Measurements from ENCODE around the gene PHIP. TPM values are rescaled to one million over a fixed set of nuclear protein-coding genes. Genes with fewer than 3 reads are reported as not detected.

Gene PHIP
- total RNA-seq, 5 donors from 2014 or later (not counting 1 experiment from before 2014, with no cell fraction given), result 32.1 to 44.6 (median 33.5) TPM

- Histone ChIP-seq H3K4me1 (ENCODE audit: control insufficient read depth in 1 of 2, extremely low read depth in 1 of 2, insufficient read depth in 2 of 2, low read length in 2 of 2) (no peaks in the 10 kb centered on the region), H3K27me3 (replicated peaks in 1 of 2; ENCODE audit: control insufficient read depth in 2 of 2, extremely low read depth in 1 of 2, insufficient read depth in 2 of 2, low read length in 1 of 2) (no peaks in the 10 kb centered on the region), H3K36me3 (ENCODE audit: control insufficient read depth in 2 of 2, extremely low read depth in 1 of 2, insufficient read depth in 1 of 2, low read length in 1 of 2) (peaks cover 0 to 11% of the 10 kb centered on the region in 2 donors), H3K27ac (ENCODE audit: low read length) (no peak overlapping the region), H3K9me3 (no peaks in the 10 kb centered on the region), H3K4me3 (ENCODE audit: control insufficient read depth in 1 of 2, extremely low read depth in 1 of 2, low read length in 1 of 2) (no peak overlapping the region)
- H3K36me3 Mint-ChIP-seq, result peaks cover 10% of the 10 kb centered on the region
- ATAC-seq (replicated peaks in 1 of 4) (no peak), DNase-seq (no peak)
- no peaks in the 10 kb centered on the region for H3K27me3 Mint-ChIP-seq
- ChIA-PET CTCF (interaction anchor here in 1 of 2 donors (0.9 kb wide), 1 partner anchor 53 kb away, joined by 3 read pairs; no protein-coding TSS in a partner anchor), POLR2A (interaction anchor here in 1 of 2 donors (0.5 to 1.6 kb wide), 2 partner anchors 11 to 13 kb away, joined by 5 read pairs; partner anchors contain the start of gene PHIP)
- H3K27ac Mint-ChIP-seq, result no peak overlapping the region
- H3K9me3 Mint-ChIP-seq, result no peaks in the 10 kb centered on the region
- H3K4me3 Mint-ChIP-seq, result no peak overlapping the region
- H3K4me1 Mint-ChIP-seq, result peaks cover 22 to 28% (median 23%) of the 10 kb centered on the region in 3 donors
- WGBS (ENCODE audit: insufficient coverage), result 97% methylated on average over 2 of the region's 2 CpGs
These were observed 12.8 kb downstream of the PHIP start for GRCh38 chr6:79065232-79065631.

- Mint-ChIP-seq H3K27me3 (no peaks in the 10 kb centered on the region), H3K9me3 (no peaks in the 10 kb centered on the region), H3K36me3 (peaks cover 15% of the 10 kb centered on the region), H3K4me1 (peaks cover 20 to 27% (median 23%) of the 10 kb centered on the region in 3 donors), H3K27ac (no peak overlapping the region), H3K4me3 (no peak overlapping the region)
- Histone ChIP-seq H3K27me3 (replicated peaks in 1 of 2; ENCODE audit: control insufficient read depth in 2 of 2, extremely low read depth in 1 of 2, insufficient read depth in 2 of 2, low read length in 1 of 2) (no peaks in the 10 kb centered on the region), H3K9me3 (no peaks in the 10 kb centered on the region), H3K4me1 (ENCODE audit: control insufficient read depth in 1 of 2, extremely low read depth in 1 of 2, insufficient read depth in 2 of 2, low read length in 2 of 2) (no peaks in the 10 kb centered on the region), H3K36me3 (ENCODE audit: control insufficient read depth in 2 of 2, extremely low read depth in 1 of 2, insufficient read depth in 1 of 2, low read length in 1 of 2) (peaks cover 0 to 16% of the 10 kb centered on the region in 2 donors), H3K4me3 (ENCODE audit: control insufficient read depth in 1 of 2, extremely low read depth in 1 of 2, low read length in 1 of 2) (no peak overlapping the region), H3K27ac (ENCODE audit: low read length) (no peak overlapping the region)
- CTCF ChIA-PET, result interaction anchor here in 1 of 2 donors (0.5 kb wide), 1 partner anchor 18 kb away, joined by 7 read pairs; no protein-coding TSS in a partner anchor
- ATAC-seq (replicated peaks in 1 of 4) (no peak), DNase-seq (no peak)
- POLR2A ChIA-PET, result interaction anchor here in 1 of 2 donors (1.6 kb wide), 1 partner anchor 11 kb away, joined by 5 read pairs; no protein-coding TSS in a partner anchor
These were observed 13.4 kb downstream of the PHIP start for GRCh38 chr6:79064635-79065034.

- Histone ChIP-seq H3K4me1 (ENCODE audit: control insufficient read depth in 1 of 2, extremely low read depth in 1 of 2, insufficient read depth in 2 of 2, low read length in 2 of 2) (no peaks in the 10 kb centered on the region), H3K36me3 (ENCODE audit: control insufficient read depth in 2 of 2, extremely low read depth in 1 of 2, insufficient read depth in 1 of 2, low read length in 1 of 2) (peaks cover 0 to 24% of the 10 kb centered on the region in 2 donors), H3K27me3 (replicated peaks in 1 of 2; ENCODE audit: control insufficient read depth in 2 of 2, extremely low read depth in 1 of 2, insufficient read depth in 2 of 2, low read length in 1 of 2) (no peaks in the 10 kb centered on the region), H3K27ac (ENCODE audit: low read length) (no peak overlapping the region), H3K9me3 (no peaks in the 10 kb centered on the region), H3K4me3 (ENCODE audit: control insufficient read depth in 1 of 2, extremely low read depth in 1 of 2, low read length in 1 of 2) (no peak overlapping the region)
- no CpG with 5 or more reads among the region's 2 CpGs for WGBS (ENCODE audit: insufficient coverage)
- Mint-ChIP-seq H3K4me1 (peaks cover 18 to 19% (median 18%) of the 10 kb centered on the region in 3 donors), H3K4me3 (no peak overlapping the region), H3K27ac (no peak overlapping the region), H3K9me3 (no peaks in the 10 kb centered on the region), H3K27me3 (no peaks in the 10 kb centered on the region), H3K36me3 (peaks cover 24% of the 10 kb centered on the region)
- CTCF ChIA-PET, result interaction anchor here in 1 of 2 donors (0.9 to 2.0 kb wide), 2 partner anchors 9 to 14 kb away, joined by 5 to 9 read pairs; no protein-coding TSS in a partner anchor
- ATAC-seq (replicated peaks in 1 of 4), result no peak
- no peak for DNase-seq
- POLR2A ChIA-PET, result interaction anchor here in 1 of 2 donors (0.8 to 2.1 kb wide), 3 partner anchors 9 to 13 kb away, joined by 4 to 8 read pairs (median 6); no protein-coding TSS in a partner anchor
These were observed 15.3 kb downstream of the PHIP start for GRCh38 chr6:79062708-79063107.

GRCh38 chr6:79057746-79058145 is 20.3 kb downstream of the PHIP start:
- ChIA-PET POLR2A (no interaction called here), CTCF (no interaction called here)
- no peak overlapping the region for H3K4me3 Mint-ChIP-seq
- H3K27ac Mint-ChIP-seq, result no peak overlapping the region
- H3K27ac ChIP-seq (ENCODE audit: low read length), result no peak overlapping the region
- peaks cover 0 to 2% (median under 1%) of the 10 kb centered on the region in 3 donors for H3K9me3 Mint-ChIP-seq
- peaks cover 3 to 50% of the 10 kb centered on the region in 2 donors for H3K36me3 ChIP-seq (ENCODE audit: control insufficient read depth in 2 of 2, extremely low read depth in 1 of 2, insufficient read depth in 1 of 2, low read length in 1 of 2)
- H3K9me3 ChIP-seq, result no peaks in the 10 kb centered on the region
- DNase-seq (no peak), ATAC-seq (replicated peaks in 1 of 4) (no peak)
- peaks cover 53% of the 10 kb centered on the region for H3K36me3 Mint-ChIP-seq
- no peaks in the 10 kb centered on the region for H3K4me1 ChIP-seq (ENCODE audit: control insufficient read depth in 1 of 2, extremely low read depth in 1 of 2, insufficient read depth in 2 of 2, low read length in 2 of 2)
- WGBS (ENCODE audit: insufficient coverage), result no CpG with 5 or more reads among the region's 1 CpG
- H3K4me3 ChIP-seq (ENCODE audit: control insufficient read depth in 1 of 2, extremely low read depth in 1 of 2, low read length in 1 of 2), result no peak overlapping the region
- peaks cover 16 to 26% (median 25%) of the 10 kb centered on the region in 3 donors for H3K4me1 Mint-ChIP-seq
- no peaks in the 10 kb centered on the region for H3K27me3 Mint-ChIP-seq
- no peaks in the 10 kb centered on the region for H3K27me3 ChIP-seq (replicated peaks in 1 of 2; ENCODE audit: control insufficient read depth in 2 of 2, extremely low read depth in 1 of 2, insufficient read depth in 2 of 2, low read length in 1 of 2)

GRCh38 chr6:79056226-79056625 is 21.8 kb downstream of the PHIP start:
- Mint-ChIP-seq H3K4me1 (peaks cover 24 to 34% (median 30%) of the 10 kb centered on the region in 3 donors), H3K27ac (peak overlapping the region; percentile 1 to 36), H3K4me3 (no peak overlapping the region), H3K27me3 (no peaks in the 10 kb centered on the region), H3K36me3 (peaks cover 67% of the 10 kb centered on the region), H3K9me3 (peaks cover 0 to 5% (median 3%) of the 10 kb centered on the region in 3 donors)
- ChIA-PET CTCF (interaction anchor here in 1 of 2 donors (0.6 to 0.8 kb wide), 2 partner anchors 14 to 25 kb away, joined by 3 read pairs; no protein-coding TSS in a partner anchor), POLR2A (interaction anchor here in 1 of 2 donors (0.6 kb wide), 1 partner anchor 29 kb away, joined by 3 read pairs; no protein-coding TSS in a partner anchor)
- no peak for ATAC-seq (replicated peaks in 1 of 4)
- Histone ChIP-seq H3K27me3 (replicated peaks in 1 of 2; ENCODE audit: control insufficient read depth in 2 of 2, extremely low read depth in 1 of 2, insufficient read depth in 2 of 2, low read length in 1 of 2) (no peaks in the 10 kb centered on the region), H3K36me3 (ENCODE audit: control insufficient read depth in 2 of 2, extremely low read depth in 1 of 2, insufficient read depth in 1 of 2, low read length in 1 of 2) (peaks cover 3 to 59% of the 10 kb centered on the region in 2 donors), H3K4me3 (ENCODE audit: control insufficient read depth in 1 of 2, extremely low read depth in 1 of 2, low read length in 1 of 2) (no peak overlapping the region), H3K27ac (ENCODE audit: low read length) (no peak overlapping the region), H3K9me3 (no peaks in the 10 kb centered on the region), H3K4me1 (ENCODE audit: control insufficient read depth in 1 of 2, extremely low read depth in 1 of 2, insufficient read depth in 2 of 2, low read length in 2 of 2) (no peaks in the 10 kb centered on the region)
- DNase-seq, result no peak
- WGBS (ENCODE audit: insufficient coverage), result 100% methylated on average over 1 of the region's 1 CpG

- Histone ChIP-seq H3K4me3 (ENCODE audit: control insufficient read depth in 1 of 2, extremely low read depth in 1 of 2, low read length in 1 of 2) (no peak overlapping the region), H3K27me3 (replicated peaks in 1 of 2; ENCODE audit: control insufficient read depth in 2 of 2, extremely low read depth in 1 of 2, insufficient read depth in 2 of 2, low read length in 1 of 2) (no peaks in the 10 kb centered on the region), H3K4me1 (ENCODE audit: control insufficient read depth in 1 of 2, extremely low read depth in 1 of 2, insufficient read depth in 2 of 2, low read length in 2 of 2) (peaks cover 0 to 2% of the 10 kb centered on the region in 2 experiments), H3K36me3 (ENCODE audit: control insufficient read depth in 2 of 2, extremely low read depth in 1 of 2, insufficient read depth in 1 of 2, low read length in 1 of 2) (peaks cover 3 to 18% of the 10 kb centered on the region in 2 donors), H3K27ac (ENCODE audit: low read length) (no peak overlapping the region), H3K9me3 (no peaks in the 10 kb centered on the region)
- H3K27ac Mint-ChIP-seq, result peak overlapping the region in 1 of 2 donors; percentile 17
- no peaks in the 10 kb centered on the region for H3K27me3 Mint-ChIP-seq
- H3K4me1 Mint-ChIP-seq, result peaks cover 45 to 55% (median 47%) of the 10 kb centered on the region in 3 donors
- ATAC-seq (replicated peaks in 1 of 4), result peak in 1 of 4 experiments; percentile 36
- POLR2A ChIA-PET, result interaction anchor here in 1 of 2 donors (0.7 kb wide), 1 partner anchor 88 kb away, joined by 4 read pairs; no protein-coding TSS in a partner anchor
- no peak overlapping the region for H3K4me3 Mint-ChIP-seq
- CTCF ChIA-PET, result interaction anchor here (0.5 to 1.2 kb wide), 2 partner anchors 12 to 27 kb away, joined by 4 to 8 read pairs; no protein-coding TSS in a partner anchor
- no CpG with 5 or more reads among the region's 2 CpGs for whole genome bisulfite sequencing (ENCODE audit: insufficient coverage)
- DNase-seq, result peak in 3 of 35 experiments; percentile 1 to 29 (median 8)
- H3K9me3 Mint-ChIP-seq, result peaks cover 0 to 5% (median 3%) of the 10 kb centered on the region in 3 donors
- peaks cover 43% of the 10 kb centered on the region for H3K36me3 Mint-ChIP-seq
These were observed 29.4 kb downstream of the PHIP start for GRCh38 chr6:79048611-79049010.
